ENCODE data around the gene MED1.
"Not testable (repeated sequence)": the region's sequence is repeated elsewhere in the genome, so short reads cannot be mapped to it uniquely, and the experiment has no call there.

Gene MED1

GRCh38 chr17:39450847-39451581 lies at the start of gene MED1:
TSS of gene MED1 (minus strand) at chr17:39451263. CDS start at chr17:39451062, 201 bp downstream.
- Histone ChIP-seq H3K9me3 (ENCODE audit: control insufficient read depth, low read length) (no peaks in the 10 kb centered on the region), H3K36me3 (ENCODE audit: control insufficient read depth, insufficient read depth, low read length) (no peaks in the 10 kb centered on the region), H3K4me1 (ENCODE audit: control insufficient read depth, insufficient read depth, low read length) (peaks cover 13% of the 10 kb centered on the region), H3K4me3 (ENCODE audit: low read length) (peak within 1 kb of the TSS; percentile 94), H3K9ac (ENCODE audit: low read length) (peak within 1 kb of the TSS; percentile 96), H3K27me3 (ENCODE audit: control insufficient read depth, insufficient read depth, low read length) (no peaks in the 10 kb centered on the region)

GRCh38 chr17:39496921-39497320 lies 45.9 kb upstream of the MED1 start:
- not testable (repeated sequence) for H3K9ac ChIP-seq (ENCODE audit: low read length); H3K36me3 ChIP-seq (ENCODE audit: control insufficient read depth, insufficient read depth, low read length); H3K9me3 ChIP-seq (ENCODE audit: control insufficient read depth, low read length); H3K4me1 ChIP-seq (ENCODE audit: control insufficient read depth, insufficient read depth, low read length); H3K27me3 ChIP-seq (ENCODE audit: control insufficient read depth, insufficient read depth, low read length); H3K4me3 ChIP-seq (ENCODE audit: low read length)

GRCh38 chr17:39487946-39488345 lies 36.9 kb upstream of the MED1 start:
- Histone ChIP-seq H3K4me1 (ENCODE audit: control insufficient read depth, insufficient read depth, low read length) (no peaks in the 10 kb centered on the region), H3K36me3 (ENCODE audit: control insufficient read depth, insufficient read depth, low read length) (no peaks in the 10 kb centered on the region), H3K27me3 (ENCODE audit: control insufficient read depth, insufficient read depth, low read length) (no peaks in the 10 kb centered on the region), H3K9me3 (ENCODE audit: control insufficient read depth, low read length) (no peaks in the 10 kb centered on the region), H3K9ac (ENCODE audit: low read length) (no peak overlapping the region), H3K4me3 (ENCODE audit: low read length) (no peak overlapping the region)

- H3K9ac ChIP-seq (ENCODE audit: low read length); H3K9me3 ChIP-seq (ENCODE audit: control insufficient read depth, low read length); H3K4me1 ChIP-seq (ENCODE audit: control insufficient read depth, insufficient read depth, low read length); H3K36me3 ChIP-seq (ENCODE audit: control insufficient read depth, insufficient read depth, low read length); H3K4me3 ChIP-seq (ENCODE audit: low read length); H3K27me3 ChIP-seq (ENCODE audit: control insufficient read depth, insufficient read depth, low read length): not testable (repeated sequence)
Observed at GRCh38 chr17:39487490-39487889, 36.4 kb upstream of the MED1 start.

- Histone ChIP-seq H3K27me3 (ENCODE audit: control insufficient read depth, insufficient read depth, low read length) (no peaks in the 10 kb centered on the region), H3K9ac (ENCODE audit: low read length) (no peak overlapping the region), H3K36me3 (ENCODE audit: control insufficient read depth, insufficient read depth, low read length) (no peaks in the 10 kb centered on the region), H3K9me3 (ENCODE audit: control insufficient read depth, low read length) (no peaks in the 10 kb centered on the region), H3K4me1 (ENCODE audit: control insufficient read depth, insufficient read depth, low read length) (no peaks in the 10 kb centered on the region), H3K4me3 (ENCODE audit: low read length) (no peak overlapping the region)
Observed at GRCh38 chr17:39486242-39486641, 35.2 kb upstream of the MED1 start.

GRCh38 chr17:39485555-39485954 lies 34.5 kb upstream of the MED1 start:
- Histone ChIP-seq H3K9me3 (ENCODE audit: control insufficient read depth, low read length) (no peaks in the 10 kb centered on the region), H3K27me3 (ENCODE audit: control insufficient read depth, insufficient read depth, low read length) (no peaks in the 10 kb centered on the region), H3K36me3 (ENCODE audit: control insufficient read depth, insufficient read depth, low read length) (no peaks in the 10 kb centered on the region), H3K4me1 (ENCODE audit: control insufficient read depth, insufficient read depth, low read length) (no peaks in the 10 kb centered on the region), H3K4me3 (ENCODE audit: low read length) (no peak overlapping the region), H3K9ac (ENCODE audit: low read length) (no peak overlapping the region)

GRCh38 chr17:39484178-39484577 lies 33.1 kb upstream of the MED1 start:
- Histone ChIP-seq H3K4me3 (ENCODE audit: low read length) (no peak overlapping the region), H3K9me3 (ENCODE audit: control insufficient read depth, low read length) (no peaks in the 10 kb centered on the region), H3K9ac (ENCODE audit: low read length) (no peak overlapping the region), H3K27me3 (ENCODE audit: control insufficient read depth, insufficient read depth, low read length) (no peaks in the 10 kb centered on the region), H3K36me3 (ENCODE audit: control insufficient read depth, insufficient read depth, low read length) (no peaks in the 10 kb centered on the region), H3K4me1 (ENCODE audit: control insufficient read depth, insufficient read depth, low read length) (no peaks in the 10 kb centered on the region)

GRCh38 chr17:39483506-39483905 lies 32.4 kb upstream of the MED1 start:
- Histone ChIP-seq H3K4me3 (ENCODE audit: low read length) (no peak overlapping the region), H3K27me3 (ENCODE audit: control insufficient read depth, insufficient read depth, low read length) (no peaks in the 10 kb centered on the region), H3K9me3 (ENCODE audit: control insufficient read depth, low read length) (no peaks in the 10 kb centered on the region), H3K36me3 (ENCODE audit: control insufficient read depth, insufficient read depth, low read length) (no peaks in the 10 kb centered on the region), H3K9ac (ENCODE audit: low read length) (no peak overlapping the region), H3K4me1 (ENCODE audit: control insufficient read depth, insufficient read depth, low read length) (no peaks in the 10 kb centered on the region)

GRCh38 chr17:39479631-39480030 lies 28.6 kb upstream of the MED1 start:
- H3K9me3 ChIP-seq (ENCODE audit: control insufficient read depth, low read length); H3K27me3 ChIP-seq (ENCODE audit: control insufficient read depth, insufficient read depth, low read length); H3K4me1 ChIP-seq (ENCODE audit: control insufficient read depth, insufficient read depth, low read length); H3K9ac ChIP-seq (ENCODE audit: low read length); H3K4me3 ChIP-seq (ENCODE audit: low read length); H3K36me3 ChIP-seq (ENCODE audit: control insufficient read depth, insufficient read depth, low read length): not testable (repeated sequence)

GRCh38 chr17:39473310-39473709 lies 22.2 kb upstream of the MED1 start:
- H3K4me1 ChIP-seq (ENCODE audit: control insufficient read depth, insufficient read depth, low read length) = no peaks in the 10 kb centered on the region
- H3K27me3 ChIP-seq (ENCODE audit: control insufficient read depth, insufficient read depth, low read length) = no peaks in the 10 kb centered on the region
- no peaks in the 10 kb centered on the region for H3K9me3 ChIP-seq (ENCODE audit: control insufficient read depth, low read length)
- H3K4me3 ChIP-seq (ENCODE audit: low read length) = no peak overlapping the region
- no peak overlapping the region for H3K9ac ChIP-seq (ENCODE audit: low read length)
- H3K36me3 ChIP-seq (ENCODE audit: control insufficient read depth, insufficient read depth, low read length) = no peaks in the 10 kb centered on the region

- H3K9me3 ChIP-seq (ENCODE audit: control insufficient read depth, low read length); H3K36me3 ChIP-seq (ENCODE audit: control insufficient read depth, insufficient read depth, low read length); H3K9ac ChIP-seq (ENCODE audit: low read length); H3K4me1 ChIP-seq (ENCODE audit: control insufficient read depth, insufficient read depth, low read length); H3K4me3 ChIP-seq (ENCODE audit: low read length); H3K27me3 ChIP-seq (ENCODE audit: control insufficient read depth, insufficient read depth, low read length): not testable (repeated sequence)
Observed at GRCh38 chr17:39468610-39469009, 17.5 kb upstream of the MED1 start.

- H3K9ac ChIP-seq (ENCODE audit: low read length); H3K4me3 ChIP-seq (ENCODE audit: low read length): not testable (repeated sequence)
Observed at GRCh38 chr17:39464639-39465181, 13.6 kb upstream of the MED1 start.

More at GRCh38 chr17:39464639-39465181, 13.6 kb upstream of the MED1 start:
- H3K27me3 ChIP-seq (ENCODE audit: control insufficient read depth, insufficient read depth, low read length); H3K9me3 ChIP-seq (ENCODE audit: control insufficient read depth, low read length); H3K4me1 ChIP-seq (ENCODE audit: control insufficient read depth, insufficient read depth, low read length); H3K36me3 ChIP-seq (ENCODE audit: control insufficient read depth, insufficient read depth, low read length): not testable (repeated sequence)

All from mucosa of stomach (tissue), 1 donor.